ENCODE results near the gene RFPL2.
"Not testable (repeated sequence)": the region's sequence is repeated elsewhere in the genome, so short reads cannot be mapped to it uniquely, and the experiment has no call there.

- not testable (repeated sequence) for TF ChIP-seq CTCF, POLR2A (IDR thresholded peaks at IDR 0.05)
These were observed 9.0 kb downstream of the RFPL2 start for GRCh38 chr22:32195900-32196299.
